GM23338 (cell line): Measurements from ENCODE around the gene F12. TPM values are rescaled to one million over a fixed set of nuclear protein-coding genes. Genes with fewer than 3 reads are reported as not detected.
A peak's percentile ranks its signal among the peaks of the same experiment; 100 is the strongest.

Experiments
- ATAC-seq: fragments of 200-7000 bp; cut with Tn5 transposase; 3 replicates; pipeline ENCODE4 v1.9.1; 2020
- DNase-seq: peaks from one replicate; pipeline ENCODE4 v3.0.0-alpha.2; 2015; ENCODE audit warnings: low spot score
- H2AFZ ChIP-seq: fragments of 200-600 bp; sonication (generic); 2 replicates; pipeline ENCODE4 v1.8.0; 2016; ENCODE audit warnings: antibody characterized with exemption, mild to moderate bottlenecking, moderate library complexity
- H3F3A ChIP-seq: fragments of 200-600 bp; sonication (generic); replicated peaks from 2 replicates; pipeline ENCODE4 v1.8.0; 2017; ENCODE audit warnings: antibody characterized with exemption, mixed run types, low read depth
- H3K27ac ChIP-seq: fragments of 200-600 bp; sonication (generic); 2 replicates; pipeline ENCODE4 v1.6.1; 2016; ENCODE audit warnings: low read depth
- H3K27me3 ChIP-seq: fragments of 200-600 bp; sonication (generic); 2 replicates; pipeline ENCODE4 v1.8.0; 2016; ENCODE audit warnings: mild to moderate bottlenecking, mixed run types, moderate library complexity; ENCODE audit not compliant: insufficient read depth
- H3K36me3 ChIP-seq: fragments of 200-600 bp; sonication (generic); 2 replicates; pipeline ENCODE4 v1.8.0; 2016; ENCODE audit warnings: mild to moderate bottlenecking; ENCODE audit not compliant: insufficient read depth
- H3K4me1 ChIP-seq: fragments of 200-600 bp; sonication (generic); 2 replicates; pipeline ENCODE4 v1.8.0; 2016; ENCODE audit warnings: mild to moderate bottlenecking, moderate library complexity; ENCODE audit not compliant: insufficient read depth
- H3K4me2 ChIP-seq: fragments of 200-600 bp; sonication (generic); 2 replicates; pipeline ENCODE4 v1.7.1; 2017; ENCODE audit warnings: mixed run types
- H3K4me3 ChIP-seq: fragments of 200-600 bp; sonication (generic); 2 replicates; pipeline ENCODE4 v1.6.1; 2016; ENCODE audit warnings: mixed run types
- H3K79me2 ChIP-seq: fragments of 200-600 bp; sonication (generic); replicated peaks from 2 replicates; pipeline ENCODE4 v1.8.0; 2017; ENCODE audit warnings: mild to moderate bottlenecking; ENCODE audit not compliant: insufficient read depth
- H3K9me2 ChIP-seq: fragments of 200-600 bp; sonication (generic); 2 replicates; pipeline ENCODE4 v1.8.0; 2017; ENCODE audit not compliant: insufficient read depth
- H4K20me1 ChIP-seq: fragments of 200-600 bp; sonication (generic); replicated peaks from 2 replicates; pipeline ENCODE4 v1.8.0; 2017; ENCODE audit warnings: mild to moderate bottlenecking; ENCODE audit not compliant: insufficient read depth
- H3K27ac Mint-ChIP-seq: 2 replicates; pipeline ENCODE4 v1.8.0; 2020; ENCODE audit warnings: inconsistent platforms, mild to moderate bottlenecking, moderate library complexity, mixed read lengths
- H3K27me3 Mint-ChIP-seq: 3 replicates; pipeline ENCODE4 v1.8.0; 2022; ENCODE audit warnings: low read depth, mild to moderate bottlenecking, moderate library complexity, mixed read lengths, inconsistent platforms; ENCODE audit not compliant: insufficient read depth, poor library complexity
- H3K36me3 Mint-ChIP-seq: 3 replicates; pipeline ENCODE4 v1.8.0; 2021; ENCODE audit warnings: low read depth, mild to moderate bottlenecking, inconsistent platforms, moderate library complexity, mixed read lengths
- H3K4me1 Mint-ChIP-seq: 3 replicates; pipeline ENCODE4 v1.8.0; 2020; ENCODE audit warnings: mild to moderate bottlenecking, inconsistent platforms, mixed read lengths
- H3K4me3 Mint-ChIP-seq: 3 replicates; pipeline ENCODE4 v1.8.0; 2021; ENCODE audit warnings: moderate library complexity, mild to moderate bottlenecking, inconsistent platforms, mixed read lengths
- H3K9me3 Mint-ChIP-seq: 3 replicates; pipeline ENCODE4 v1.8.0; 2020; ENCODE audit warnings: moderate library complexity, mild to moderate bottlenecking, inconsistent platforms, mixed read lengths
- ETS1 ChIP-seq: IDR thresholded peaks from 2 replicates; pipeline ENCODE4 v1.6.1; 2016; ENCODE audit warnings: antibody characterized with exemption
- EZH2 ChIP-seq: fragments of 200-600 bp; sonication (generic); IDR thresholded peaks from one replicate; pipeline ENCODE4 v1.8.0; 2017; ENCODE audit warnings: antibody characterized with exemption, mild to moderate bottlenecking, low read depth; ENCODE audit not compliant: unreplicated experiment
- EZH2phosphoT487 ChIP-seq: fragments of 200-600 bp; sonication (generic); IDR thresholded peaks from one replicate; pipeline ENCODE4 v1.8.1; 2018; ENCODE audit warnings: antibody characterized with exemption; ENCODE audit not compliant: unreplicated experiment
- JUNB ChIP-seq: IDR thresholded peaks from one replicate; pipeline ENCODE4 v1.6.1; 2016; ENCODE audit warnings: antibody characterized with exemption; ENCODE audit not compliant: unreplicated experiment
- POLR2AphosphoS5 ChIP-seq: IDR thresholded peaks from 2 replicates; pipeline ENCODE4 v1.6.1; 2016; ENCODE audit warnings: antibody characterized with exemption, low read depth
- STAT1 ChIP-seq: IDR thresholded peaks from one replicate; pipeline ENCODE4 v1.6.1; 2016; ENCODE audit warnings: antibody characterized with exemption; ENCODE audit not compliant: unreplicated experiment
- ZNF114 ChIP-seq: fragments of 250-450 bp; sonication (Bioruptor Pico); IDR thresholded peaks from 2 replicates; pipeline ENCODE4 v1.5.0; 2020; ENCODE audit warnings: mild to moderate bottlenecking, moderate library complexity
- ZNF331 ChIP-seq: fragments of 250-450 bp; sonication (Bioruptor Pico); IDR thresholded peaks from 2 replicates; pipeline ENCODE4 v1.5.0; 2020; ENCODE audit warnings: low read depth, mild to moderate bottlenecking, moderate library complexity
- polyA plus RNA-seq: library from polyadenylated mRNA; unstranded; fragments of >200 nt; fragmentation: Nextera tagmentation; extraction: Ambion mirVana; gene quantifications from 2 replicates; pipeline ENCODE4 v1.2.1, GENCODE V29; 2016
- total RNA-seq: library from RNA; depleted of rRNA; stranded (reverse); fragments of >200 nt; shearing (Covaris generic); gene quantifications from 2 replicates; pipeline ENCODE4 v1.2.3, GENCODE V29; 2014
- TF ChIP-seq, protein P1 (sequence below), 2 experiments: fragments of 200-600 bp in 1 of 2; sonication (generic) in 1 of 2; conservative IDR thresholded peaks; 2 replicates each; pipeline versions ENCODE4 v1.5.1 to v1.6.1; 2016 to 2017; ENCODE audit warnings: antibody characterized with exemption in 2 of 2, low read depth in 2 of 2, mild to moderate bottlenecking in 2 of 2, moderate library complexity in 1 of 2
- TF ChIP-seq, protein P2 (sequence below): IDR thresholded peaks from one replicate; pipeline ENCODE4 v1.6.1; 2018; ENCODE audit warnings: antibody characterized with exemption; ENCODE audit not compliant: unreplicated experiment

The F12 gene
- total and polyA plus RNA-seq, 2 experiments from 2014 or later, result 2.9 to 8.0 TPM

- Histone ChIP-seq H3K9me2 (no peaks in the 10 kb centered on the region), H3K27ac (peak overlapping the region; percentile 65; the same call in 1 of the 2 replicates), H3K27me3 (no peaks in the 10 kb centered on the region; the same call in 1 of the 2 replicates), H3K36me3 (no peaks in the 10 kb centered on the region), H3K79me2 (no peaks in the 10 kb centered on the region), H3K4me1 (peaks cover 29% of the 10 kb centered on the region), H3K4me2 (peak overlapping the region; percentile 56), H2AFZ (peak overlapping the region; percentile 59), H4K20me1 (no peaks in the 10 kb centered on the region; the same call in 1 of the 2 replicates), H3K4me3 (peak overlapping the region; percentile 21; the same call in 1 of the 2 replicates), H3F3A (0 out of 2 replicates have a peak, but pooled peaks cover 6% of the 10 kb centered on the region)
- ATAC-seq (peak; percentile 34), DNase-seq (peak; percentile 73)
- H3K27ac Mint-ChIP-seq, result peak overlapping the region; percentile 88
- H3K27me3 Mint-ChIP-seq, result peaks cover 25% of the 10 kb centered on the region
- no peaks in the 10 kb centered on the region for H3K9me3 Mint-ChIP-seq
- H3K4me1 Mint-ChIP-seq, result peaks cover 36% of the 10 kb centered on the region
- H3K4me3 Mint-ChIP-seq, result peak overlapping the region; percentile 55
- no peak for TF ChIP-seq POLR2AphosphoS5
- no peak for TF ChIP-seq EZH2phosphoT487
- TF ChIP-seq JUNB, result no peak
- TF ChIP-seq, protein P1, sequence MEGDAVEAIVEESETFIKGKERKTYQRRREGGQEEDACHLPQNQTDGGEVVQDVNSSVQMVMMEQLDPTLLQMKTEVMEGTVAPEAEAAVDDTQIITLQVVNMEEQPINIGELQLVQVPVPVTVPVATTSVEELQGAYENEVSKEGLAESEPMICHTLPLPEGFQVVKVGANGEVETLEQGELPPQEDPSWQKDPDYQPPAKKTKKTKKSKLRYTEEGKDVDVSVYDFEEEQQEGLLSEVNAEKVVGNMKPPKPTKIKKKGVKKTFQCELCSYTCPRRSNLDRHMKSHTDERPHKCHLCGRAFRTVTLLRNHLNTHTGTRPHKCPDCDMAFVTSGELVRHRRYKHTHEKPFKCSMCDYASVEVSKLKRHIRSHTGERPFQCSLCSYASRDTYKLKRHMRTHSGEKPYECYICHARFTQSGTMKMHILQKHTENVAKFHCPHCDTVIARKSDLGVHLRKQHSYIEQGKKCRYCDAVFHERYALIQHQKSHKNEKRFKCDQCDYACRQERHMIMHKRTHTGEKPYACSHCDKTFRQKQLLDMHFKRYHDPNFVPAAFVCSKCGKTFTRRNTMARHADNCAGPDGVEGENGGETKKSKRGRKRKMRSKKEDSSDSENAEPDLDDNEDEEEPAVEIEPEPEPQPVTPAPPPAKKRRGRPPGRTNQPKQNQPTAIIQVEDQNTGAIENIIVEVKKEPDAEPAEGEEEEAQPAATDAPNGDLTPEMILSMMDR (conservative IDR thresholded peaks at IDR 0.05; ENCODE audit: low read depth in 2 of 2), result peak in 1 of 2 experiments; percentile 41; a peak in 3 of 4 replicates
- TF ChIP-seq, protein P2, sequence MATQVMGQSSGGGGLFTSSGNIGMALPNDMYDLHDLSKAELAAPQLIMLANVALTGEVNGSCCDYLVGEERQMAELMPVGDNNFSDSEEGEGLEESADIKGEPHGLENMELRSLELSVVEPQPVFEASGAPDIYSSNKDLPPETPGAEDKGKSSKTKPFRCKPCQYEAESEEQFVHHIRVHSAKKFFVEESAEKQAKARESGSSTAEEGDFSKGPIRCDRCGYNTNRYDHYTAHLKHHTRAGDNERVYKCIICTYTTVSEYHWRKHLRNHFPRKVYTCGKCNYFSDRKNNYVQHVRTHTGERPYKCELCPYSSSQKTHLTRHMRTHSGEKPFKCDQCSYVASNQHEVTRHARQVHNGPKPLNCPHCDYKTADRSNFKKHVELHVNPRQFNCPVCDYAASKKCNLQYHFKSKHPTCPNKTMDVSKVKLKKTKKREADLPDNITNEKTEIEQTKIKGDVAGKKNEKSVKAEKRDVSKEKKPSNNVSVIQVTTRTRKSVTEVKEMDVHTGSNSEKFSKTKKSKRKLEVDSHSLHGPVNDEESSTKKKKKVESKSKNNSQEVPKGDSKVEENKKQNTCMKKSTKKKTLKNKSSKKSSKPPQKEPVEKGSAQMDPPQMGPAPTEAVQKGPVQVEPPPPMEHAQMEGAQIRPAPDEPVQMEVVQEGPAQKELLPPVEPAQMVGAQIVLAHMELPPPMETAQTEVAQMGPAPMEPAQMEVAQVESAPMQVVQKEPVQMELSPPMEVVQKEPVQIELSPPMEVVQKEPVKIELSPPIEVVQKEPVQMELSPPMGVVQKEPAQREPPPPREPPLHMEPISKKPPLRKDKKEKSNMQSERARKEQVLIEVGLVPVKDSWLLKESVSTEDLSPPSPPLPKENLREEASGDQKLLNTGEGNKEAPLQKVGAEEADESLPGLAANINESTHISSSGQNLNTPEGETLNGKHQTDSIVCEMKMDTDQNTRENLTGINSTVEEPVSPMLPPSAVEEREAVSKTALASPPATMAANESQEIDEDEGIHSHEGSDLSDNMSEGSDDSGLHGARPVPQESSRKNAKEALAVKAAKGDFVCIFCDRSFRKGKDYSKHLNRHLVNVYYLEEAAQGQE, result no peak
- H3K36me3 Mint-ChIP-seq, result peaks cover 5% of the 10 kb centered on the region
Observed at GRCh38 chr5:177373806-177374205, 35.6 kb downstream of the F12 start.

DNA sequence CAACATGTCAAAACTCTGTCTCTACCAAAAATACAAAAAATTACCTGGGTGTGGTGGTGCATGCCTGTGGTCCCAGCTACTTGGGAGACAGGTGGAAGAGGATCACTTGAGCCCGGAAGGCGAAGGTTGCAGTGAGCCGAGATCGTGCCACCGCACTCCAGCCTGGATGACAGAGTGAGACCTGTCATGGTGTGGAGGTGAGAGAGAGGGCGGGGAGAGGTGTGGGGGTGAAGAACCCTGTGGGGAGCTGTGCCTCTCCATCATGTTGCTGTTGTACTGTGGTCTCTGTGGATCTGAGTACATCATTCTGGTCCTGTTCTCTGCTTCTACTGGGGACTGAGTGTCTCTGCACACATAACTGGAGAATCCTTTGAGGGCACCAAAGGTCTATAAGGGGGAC is 36.5 kb downstream of the F12 start:
- H3K4me2 ChIP-seq, result no peak overlapping the region
- peaks cover 42% of the 10 kb centered on the region for H3K4me1 Mint-ChIP-seq
- no peak overlapping the region for H3K4me3 Mint-ChIP-seq

More for the DNA sequence above, 36.5 kb downstream of the F12 start:
- H3K4me3 ChIP-seq, result no peak overlapping the region
- no peaks in the 10 kb centered on the region for H3K36me3 ChIP-seq
- TF ChIP-seq STAT1, result no peak
- TF ChIP-seq ZNF331 (CRISPR knock-in tag), result no peak
- TF ChIP-seq ZNF114 (CRISPR knock-in tag), result no peak
- TF ChIP-seq POLR2AphosphoS5, result no peak
- TF ChIP-seq, protein P1 (conservative IDR thresholded peaks at IDR 0.05; ENCODE audit: low read depth in 2 of 2), result no peak
- TF ChIP-seq ETS1, result no peak
- TF ChIP-seq EZH2, result no peak
- no peak for TF ChIP-seq JUNB
- TF ChIP-seq EZH2phosphoT487, result no peak
- H3K4me1 ChIP-seq, result peaks cover 32% of the 10 kb centered on the region
- H3K36me3 Mint-ChIP-seq, result peaks cover 11% of the 10 kb centered on the region
- no peak overlapping the region for H3K27ac Mint-ChIP-seq
- ATAC-seq (no peak), DNase-seq (no peak)
- H2AFZ ChIP-seq, result no peak overlapping the region
- no peaks in the 10 kb centered on the region; the same call in 1 of the 2 replicates for H4K20me1 ChIP-seq
- no peaks in the 10 kb centered on the region for H3K9me2 ChIP-seq
- H3K27me3 Mint-ChIP-seq, result peaks cover 31% of the 10 kb centered on the region
- 0 out of 2 replicates have a peak, but pooled peaks cover 12% of the 10 kb centered on the region for H3F3A ChIP-seq
- H3K79me2 ChIP-seq, result no peaks in the 10 kb centered on the region
- H3K27me3 ChIP-seq, result peaks cover 8% of the 10 kb centered on the region
- 0 out of 2 replicates have a peak overlapping the region, but pooled peaks have one; percentile 26 for H3K27ac ChIP-seq
- H3K9me3 Mint-ChIP-seq, result no peaks in the 10 kb centered on the region; the same call in 2 of the 3 replicates
